Ramos (cell line): ENCODE results near the gene NKX1-2.

Experiments
- in situ Hi-C: fragments of 300-500 bp; cut with MboI; formaldehyde crosslinking; loops from one replicate; pipeline ENCODE4 v1.14.3; 2022; ENCODE audit warnings: low sequenced_read_pairs; ENCODE audit not compliant: unreplicated experiment

The NKX1-2 gene

DNA sequence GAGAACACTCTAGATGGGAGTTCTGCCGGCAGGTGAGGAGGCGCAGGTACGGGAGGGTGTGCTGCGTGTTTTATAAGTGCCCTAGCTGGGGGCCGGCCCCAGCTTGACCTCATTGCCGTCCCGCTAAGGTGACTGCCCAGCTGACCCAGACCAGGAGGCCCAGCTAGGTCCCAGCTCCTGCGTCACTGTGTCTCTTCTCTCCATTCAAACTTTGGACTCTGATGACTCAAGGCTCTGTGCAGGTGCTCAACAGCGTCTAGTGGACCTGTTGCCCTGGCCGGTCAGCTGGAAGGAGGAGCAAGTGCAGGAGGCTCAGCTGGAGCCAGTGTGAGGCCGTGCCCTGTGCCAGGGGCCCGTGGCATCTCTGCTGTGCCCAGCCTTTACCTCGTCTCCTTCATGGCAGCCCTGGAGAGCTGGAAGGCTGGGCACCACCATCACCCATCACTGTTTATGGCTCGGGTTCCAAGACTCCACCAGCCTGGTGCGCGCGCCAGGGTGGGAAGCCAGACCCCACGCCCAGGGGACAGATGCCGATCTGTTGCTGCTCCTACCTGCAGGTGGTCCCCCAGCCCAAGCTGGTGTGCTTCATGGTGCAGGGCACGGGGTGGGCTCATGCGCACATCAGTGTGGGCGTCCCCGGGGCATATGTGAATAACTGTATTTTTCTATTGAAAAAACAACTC is 26.3 kb upstream of the NKX1-2 start:
- in situ Hi-C loops, result no loop called here

DNA sequence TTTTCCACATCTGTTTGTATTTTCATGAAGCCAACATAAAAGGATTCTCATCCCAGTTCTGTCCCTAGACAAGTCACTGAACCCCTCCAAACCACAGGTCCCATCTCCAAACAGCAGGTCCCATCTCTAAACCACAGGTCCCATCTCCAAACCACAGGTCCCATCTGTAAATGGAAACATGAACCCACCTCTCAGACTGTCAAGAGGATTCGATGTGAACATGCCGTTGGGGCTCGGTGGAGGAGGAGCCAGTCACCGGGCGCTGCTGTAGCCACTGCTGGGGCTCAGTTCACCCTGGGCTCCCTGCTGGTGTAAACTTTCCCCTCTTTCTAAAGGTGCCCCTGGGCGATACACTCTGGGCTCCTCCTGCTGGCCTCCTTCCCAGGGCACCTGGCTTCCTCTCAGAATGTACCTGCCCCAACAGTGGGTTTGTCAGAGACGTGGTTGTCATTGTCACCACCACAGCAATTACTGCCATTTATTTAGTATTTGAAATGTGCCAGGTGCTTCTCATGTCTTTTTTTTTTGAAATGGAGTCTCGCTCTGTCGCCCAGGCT is 24.8 kb upstream of the NKX1-2 start:
- in situ Hi-C loops, result no loop called here

DNA sequence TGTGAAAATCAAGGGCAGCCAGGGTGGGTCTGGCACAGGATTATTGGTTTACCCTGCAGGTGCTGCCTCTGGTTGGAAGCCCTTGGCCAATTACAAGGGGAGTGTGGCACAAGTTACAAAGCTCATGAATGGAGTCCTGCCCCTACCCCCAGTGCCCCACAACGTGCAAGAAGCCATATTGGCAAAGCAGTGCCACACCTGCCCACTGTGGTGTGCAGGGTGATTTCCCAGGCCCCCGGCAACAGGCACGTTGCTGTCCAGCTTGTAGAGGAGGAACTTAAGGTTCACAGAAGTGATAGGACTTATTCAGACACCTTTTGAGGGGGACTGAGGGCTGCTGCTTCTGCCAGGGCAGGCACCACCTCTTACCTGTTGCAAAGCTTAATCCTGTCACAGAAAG is 23.2 kb upstream of the NKX1-2 start:
- in situ Hi-C loops, result no loop called here

DNA sequence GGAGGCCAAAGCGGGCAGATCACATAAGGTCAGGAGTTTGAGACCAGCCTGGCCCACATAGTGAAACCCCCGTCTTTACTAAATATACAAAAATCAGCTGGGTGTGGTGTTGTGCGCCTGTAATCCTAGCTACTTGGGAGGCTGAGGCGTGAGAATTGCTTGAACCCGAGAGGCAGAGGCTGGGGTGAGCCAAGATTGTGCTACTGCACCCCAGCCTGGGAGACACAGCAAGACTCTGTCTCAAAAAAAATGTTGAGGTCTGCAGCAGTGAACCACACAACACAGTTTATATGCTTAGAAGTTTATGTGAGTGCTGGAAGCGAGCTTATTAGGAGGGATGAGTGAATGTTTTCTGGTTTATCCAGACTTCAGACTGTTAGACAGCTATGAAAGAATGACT is 22.2 kb upstream of the NKX1-2 start:
- in situ Hi-C loops, result no loop called here

DNA sequence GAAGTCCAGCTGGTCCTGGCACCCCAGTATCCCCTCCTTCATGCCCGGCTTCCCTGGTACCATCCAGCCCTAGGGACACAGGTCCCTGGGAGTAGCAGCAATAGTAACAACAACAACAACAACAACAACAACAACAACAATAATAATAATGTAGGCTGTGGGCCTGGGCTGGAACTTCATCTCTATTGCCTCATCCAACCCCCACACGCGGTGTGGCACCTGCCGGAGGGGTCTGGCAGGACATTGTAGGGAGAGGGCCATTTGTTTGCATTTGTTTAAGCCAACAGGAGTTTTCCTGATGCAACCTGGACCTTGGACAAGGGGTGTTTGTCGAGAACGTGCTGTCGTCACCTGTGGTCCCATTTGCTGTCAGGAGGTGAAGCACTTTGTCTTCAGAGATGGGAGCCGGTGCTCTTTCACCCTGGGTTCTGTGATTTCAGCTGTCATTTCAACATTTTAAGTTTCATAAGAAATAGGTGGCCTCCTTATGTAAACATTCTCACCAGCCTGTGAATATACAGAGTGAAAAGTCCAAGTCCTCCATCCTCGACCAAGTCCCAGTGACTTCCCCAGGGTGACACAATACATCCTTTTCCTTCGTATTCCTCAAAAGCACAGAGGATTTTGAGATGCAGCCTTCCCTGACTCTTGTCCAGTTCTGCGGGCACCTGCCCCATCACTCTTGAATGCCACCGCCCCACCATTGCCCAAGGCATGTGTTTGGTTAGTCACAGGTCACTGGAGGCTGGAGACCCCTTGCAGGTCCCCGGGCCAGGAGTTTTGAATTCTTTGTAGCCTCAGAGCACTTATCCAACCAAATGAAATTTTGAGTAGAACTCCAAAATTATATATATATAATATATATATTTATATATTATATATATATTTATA is 21.0 kb upstream of the NKX1-2 start:
- in situ Hi-C loops, result no loop called here

DNA sequence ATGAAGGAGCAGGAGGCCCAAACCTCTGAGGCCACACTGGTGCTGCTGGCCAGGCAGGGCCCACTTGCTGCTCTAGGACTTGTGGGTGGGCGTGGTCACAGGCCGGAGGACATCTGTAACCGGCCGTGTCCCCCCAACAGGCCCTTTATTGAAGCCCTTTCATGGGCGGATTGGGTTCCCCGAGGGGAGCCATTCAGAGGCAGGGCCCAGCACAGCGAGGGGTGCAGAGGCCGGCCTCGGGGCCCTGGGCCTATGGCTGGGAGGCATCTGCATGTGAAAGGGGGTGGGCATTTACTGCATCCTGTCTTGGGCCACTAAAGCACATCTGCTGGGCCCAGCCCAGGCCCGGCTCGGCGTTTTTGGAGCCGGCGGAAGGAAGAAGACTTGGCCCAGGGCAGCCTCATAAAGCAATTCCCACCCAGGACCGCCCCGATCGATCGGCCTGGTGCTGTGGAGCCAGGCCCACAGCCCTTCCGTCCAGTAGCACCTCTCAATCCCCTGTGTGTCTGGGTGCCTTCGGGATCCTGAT is 20.2 kb upstream of the NKX1-2 start:
- in situ Hi-C loops, result no loop called here

DNA sequence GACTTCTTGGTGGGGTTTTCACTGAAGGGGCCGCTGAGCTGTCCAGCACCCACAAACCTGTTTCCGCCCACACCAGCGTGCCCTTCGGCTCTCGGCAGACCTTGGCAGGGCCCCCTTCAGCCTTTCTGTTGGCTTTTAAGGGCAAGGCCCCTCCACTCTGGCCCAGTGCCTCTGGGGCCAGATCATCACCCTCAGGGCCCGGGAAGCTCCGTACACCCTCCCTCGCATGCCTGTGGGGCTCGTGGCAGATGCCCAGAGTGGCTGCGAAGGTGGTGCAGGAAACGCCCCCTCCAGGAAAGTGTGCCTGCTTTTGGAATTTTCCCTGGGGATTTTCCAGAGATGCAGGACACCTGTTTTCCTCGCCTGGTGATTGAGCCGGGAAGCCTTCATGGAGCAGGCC is 18.8 kb upstream of the NKX1-2 start:
- in situ Hi-C loops, result no loop called here

DNA sequence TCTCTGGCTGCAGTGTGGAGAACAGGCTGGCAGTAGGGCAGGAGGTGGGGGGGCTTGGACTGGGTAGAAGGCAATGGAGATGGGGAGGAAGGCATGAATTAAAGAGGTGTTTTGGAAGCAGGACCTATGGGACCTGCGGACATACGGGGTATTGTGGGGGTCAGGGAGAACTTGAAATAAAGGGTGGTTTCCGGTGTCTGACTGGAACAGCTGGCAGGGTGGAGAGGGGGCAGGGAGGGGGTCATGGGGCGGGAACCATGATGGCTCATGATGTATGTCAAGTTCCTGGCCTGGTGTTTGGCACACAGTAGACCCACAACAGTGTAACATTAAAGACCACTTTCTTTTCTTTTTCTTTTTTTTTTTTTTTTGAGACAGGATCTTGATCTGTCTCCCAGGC is 17.3 kb upstream of the NKX1-2 start:
- in situ Hi-C loops, result no loop called here

DNA sequence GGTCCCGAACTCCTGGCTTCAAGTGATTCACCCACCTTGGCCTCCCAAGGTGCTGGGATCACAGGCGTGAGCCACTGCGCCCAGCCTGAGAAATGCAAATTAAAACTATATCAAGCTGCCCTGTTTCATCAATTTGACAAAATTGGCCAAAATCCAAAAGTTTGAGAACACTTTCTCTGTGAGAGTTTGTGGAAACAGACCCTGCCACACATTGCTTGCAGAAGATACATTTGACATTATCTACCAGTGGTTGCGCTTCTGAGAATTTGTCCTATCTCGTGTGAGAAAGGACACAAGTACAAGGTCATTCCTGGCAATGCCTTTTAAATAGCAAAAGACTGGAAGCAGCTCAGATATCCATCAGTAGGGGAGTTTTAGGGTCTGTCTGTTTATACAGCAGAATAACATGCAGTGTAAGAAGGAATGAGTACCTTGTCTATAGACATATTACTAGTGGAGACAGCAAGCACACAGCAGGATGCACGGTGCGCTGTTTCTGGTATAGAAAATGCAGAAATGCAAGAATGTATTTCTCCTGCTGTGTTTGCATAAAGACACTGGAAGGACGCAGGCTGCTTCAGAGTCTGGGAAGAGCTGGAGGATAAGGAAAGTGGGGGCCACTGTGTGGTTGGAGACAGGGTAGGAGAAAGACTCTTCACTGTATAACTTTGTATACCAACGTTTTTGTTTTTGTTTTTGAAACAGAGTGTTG is 16.1 kb upstream of the NKX1-2 start:
- in situ Hi-C loops, result no loop called here

DNA sequence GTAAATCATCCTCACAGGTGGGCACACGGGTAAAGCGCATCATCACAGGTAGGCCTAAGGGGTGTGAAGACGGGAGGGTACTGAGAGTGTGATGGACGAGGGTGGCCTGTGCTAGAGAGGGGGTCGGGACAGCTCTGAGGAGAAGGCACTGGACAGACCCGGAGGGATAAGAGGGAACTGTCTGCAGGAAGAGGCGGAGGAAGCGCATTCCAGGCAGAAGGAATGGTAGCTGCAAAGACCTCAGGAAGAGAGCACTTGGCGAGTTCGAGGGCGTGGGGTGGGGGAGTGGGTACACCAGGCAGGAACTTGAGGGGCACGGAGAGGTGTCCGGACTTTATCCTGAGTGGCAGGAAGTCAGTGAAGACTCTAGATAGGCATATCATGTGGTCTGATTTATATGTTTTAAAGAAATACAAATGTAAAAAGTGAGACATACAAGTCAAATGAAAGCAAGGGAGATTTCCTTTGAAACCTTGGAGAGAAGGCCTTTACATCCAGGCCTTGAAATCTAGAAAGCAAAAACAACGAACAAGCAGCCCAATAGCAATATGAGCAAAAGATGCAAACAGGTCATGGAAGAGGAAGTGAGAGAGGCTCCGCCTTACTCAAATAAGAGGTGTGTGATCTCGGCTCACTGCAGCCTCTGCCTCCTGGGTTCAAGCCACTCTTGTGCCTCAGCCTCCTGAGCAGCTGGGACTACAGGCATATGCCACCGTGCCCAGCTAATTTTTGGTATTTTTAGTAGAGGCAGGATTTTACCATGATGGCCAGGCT is 15.4 kb upstream of the NKX1-2 start:
- in situ Hi-C loops, result no loop called here

DNA sequence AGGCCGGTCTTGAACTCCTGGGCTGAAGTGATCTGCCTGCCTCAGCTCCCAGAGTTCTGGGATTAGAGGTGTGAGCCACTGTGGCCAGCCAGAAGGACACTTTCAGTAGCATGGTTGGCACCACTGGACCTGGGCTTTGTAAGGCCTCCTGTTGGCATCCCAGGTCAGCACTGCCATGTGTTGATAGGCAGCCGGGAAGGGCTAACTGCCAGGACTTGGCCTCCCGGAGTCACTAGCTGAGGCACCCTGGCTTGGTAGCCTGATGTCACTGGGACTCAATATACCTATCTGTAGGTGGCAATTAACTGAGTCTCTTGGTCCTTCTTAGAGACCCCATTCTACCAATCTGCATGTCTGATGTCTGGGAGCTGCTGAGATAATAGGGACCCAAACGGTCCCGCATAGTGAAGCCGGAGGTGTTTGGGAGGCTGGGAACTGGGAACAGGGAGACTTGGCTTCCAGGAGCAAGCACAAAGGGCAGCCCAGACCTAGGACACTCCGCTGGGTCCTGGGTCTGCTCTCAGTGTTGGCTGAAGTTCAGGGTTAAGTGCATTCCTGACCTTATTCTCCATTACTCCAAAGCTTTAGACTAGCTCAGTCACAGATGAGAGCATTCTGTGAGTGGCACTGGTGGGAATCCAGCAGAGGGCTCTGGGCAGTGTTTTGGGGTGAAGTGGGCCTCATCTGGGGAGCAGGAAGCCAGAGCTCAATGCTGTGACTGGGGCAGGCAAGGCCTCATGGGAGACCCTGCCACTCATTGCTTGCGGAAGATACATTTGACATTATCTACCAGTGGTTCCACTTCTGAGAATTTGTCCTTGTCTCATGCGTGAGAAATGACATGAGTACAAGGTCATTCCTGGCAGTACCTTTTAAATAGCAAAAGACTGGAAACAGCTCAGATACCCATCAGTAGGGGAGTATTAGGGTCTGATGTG is 14.5 kb upstream of the NKX1-2 start:
- in situ Hi-C loops, result no loop called here

DNA sequence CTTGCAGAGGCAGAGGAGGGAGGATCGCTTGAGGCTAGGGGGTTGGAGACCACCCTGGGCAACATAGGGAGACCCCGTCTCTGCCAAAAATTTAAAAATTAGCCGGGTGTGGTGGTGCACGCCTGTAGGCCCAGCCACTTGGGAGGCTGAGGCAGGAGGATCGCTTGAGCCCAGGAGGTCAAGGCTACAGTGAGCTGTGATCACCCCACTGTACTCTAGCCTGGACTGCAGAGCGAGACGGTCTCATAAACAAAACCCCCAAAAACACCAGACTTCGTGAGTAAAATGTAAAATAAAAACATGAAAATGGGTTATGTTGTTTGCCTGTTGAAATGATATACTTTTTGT is 12.5 kb upstream of the NKX1-2 start:
- in situ Hi-C loops, result no loop called here

DNA sequence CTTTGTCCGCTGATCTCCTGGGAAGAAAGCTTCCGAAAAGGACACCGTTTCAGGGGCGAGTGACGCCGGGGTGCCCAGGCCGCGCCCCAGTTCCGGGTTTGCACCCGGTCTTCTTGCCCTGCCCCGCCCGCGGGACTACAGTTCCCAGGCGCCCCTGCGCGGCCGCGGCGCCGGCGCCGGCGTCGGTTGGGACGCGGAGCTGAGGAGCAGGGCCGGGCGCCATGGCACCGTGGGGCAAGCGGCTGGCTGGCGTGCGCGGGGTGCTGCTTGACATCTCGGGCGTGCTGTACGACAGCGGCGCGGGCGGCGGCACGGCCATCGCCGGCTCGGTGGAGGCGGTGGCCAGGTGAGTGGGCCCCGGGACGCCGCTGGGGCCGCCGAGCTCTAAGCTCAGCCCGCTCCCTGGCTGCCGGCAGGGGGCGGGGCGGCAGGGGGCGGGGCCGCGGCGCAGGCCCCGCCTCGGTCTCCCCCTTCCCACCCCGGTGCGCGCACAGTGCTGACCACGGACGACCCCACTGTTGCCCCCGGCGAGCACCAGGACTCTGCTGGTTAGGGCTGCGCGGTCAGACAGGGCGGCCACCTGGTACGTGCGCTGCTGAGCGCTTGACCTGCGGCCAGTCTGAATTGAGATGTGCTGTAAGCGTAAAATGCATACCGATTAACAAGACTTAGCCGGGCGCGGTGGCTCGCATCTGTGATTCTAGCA is 12.0 kb upstream of the NKX1-2 start, which contains the start of gene LHPP:
Gene LHPP (plus strand): TSS at position 182 of the 706 bp plus-strand sequence. CDS start 40 bp downstream, at position 222.
- in situ Hi-C loops, result no loop called here

DNA sequence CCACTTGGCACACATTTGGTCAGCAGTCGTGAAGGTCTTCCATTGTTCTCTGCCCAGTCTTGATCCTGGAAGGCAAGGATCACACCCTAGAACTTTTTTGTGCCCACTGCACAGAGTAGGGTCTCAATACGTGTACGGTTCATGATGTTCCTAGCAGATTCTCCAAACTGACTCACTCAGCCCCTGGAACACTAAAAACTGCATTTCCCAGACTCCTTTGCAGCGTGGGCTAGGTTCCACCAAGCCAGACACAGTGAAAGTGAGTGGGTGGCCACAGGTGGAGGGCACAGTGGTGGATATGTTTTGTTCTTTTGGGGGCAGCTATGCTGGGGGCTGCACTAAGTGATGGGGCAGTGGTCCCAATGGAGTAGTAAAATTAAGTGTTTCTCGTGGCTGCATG is 10.3 kb upstream of the NKX1-2 start:
- in situ Hi-C loops, result no loop called here

DNA sequence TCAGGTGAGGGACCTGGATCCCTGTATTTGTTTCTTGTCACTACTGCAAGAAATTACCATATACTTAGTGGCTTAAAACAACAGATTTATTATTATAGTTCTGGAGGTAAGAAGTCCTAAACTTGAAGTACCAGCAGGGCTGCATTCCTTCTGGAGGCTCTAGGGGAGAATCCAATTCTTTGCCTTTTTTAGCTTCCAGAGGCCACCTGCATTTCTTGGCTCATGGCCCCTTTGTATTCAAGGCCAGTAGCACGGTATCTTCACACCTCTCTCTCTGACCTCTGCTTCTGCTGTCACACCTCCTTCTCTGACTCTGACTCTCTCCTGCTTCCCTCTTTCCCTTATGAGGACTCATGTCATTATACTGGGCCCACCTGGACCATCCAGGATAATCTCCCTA is 9.6 kb upstream of the NKX1-2 start:
- in situ Hi-C loops, result no loop called here

DNA sequence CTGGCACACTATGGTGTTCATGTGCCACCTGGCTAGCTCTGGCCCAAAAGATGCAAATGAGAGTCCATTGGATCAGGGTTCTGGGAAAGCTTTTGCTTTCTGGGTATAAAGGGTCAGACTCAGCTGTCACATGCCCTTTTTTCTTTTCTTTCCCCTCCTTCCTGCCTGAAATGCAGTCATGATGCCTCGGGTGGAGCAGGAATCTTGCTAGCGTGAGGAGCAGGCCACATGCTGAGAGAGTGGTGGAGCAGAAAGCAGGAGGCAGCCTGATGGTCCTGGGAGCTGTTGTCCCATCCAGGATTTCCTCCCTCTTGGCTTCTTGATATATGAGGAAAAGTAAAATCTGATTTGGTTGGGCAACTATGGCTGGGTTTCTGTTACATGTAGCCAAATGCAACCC is 9.1 kb upstream of the NKX1-2 start:
- in situ Hi-C loops, result no loop called here

DNA sequence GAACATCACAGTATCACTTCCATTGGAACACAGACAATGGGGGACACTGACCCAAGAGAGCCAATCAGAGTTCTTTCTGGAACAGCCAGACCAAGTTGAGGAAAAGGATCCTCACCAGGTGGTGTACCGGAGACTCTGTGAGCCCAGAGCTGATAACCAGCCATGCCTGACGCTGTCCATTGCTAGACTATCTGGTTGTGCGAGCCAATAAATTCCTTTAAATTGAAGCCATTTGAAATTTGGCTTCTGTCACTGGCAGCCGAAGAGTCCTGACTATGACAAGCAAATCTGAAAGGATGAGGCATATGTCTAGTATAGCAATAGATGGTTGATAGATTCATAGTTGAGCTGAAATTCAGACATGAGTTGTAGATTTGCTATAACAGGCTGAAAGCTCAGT is 8.6 kb upstream of the NKX1-2 start:
- in situ Hi-C loops, result no loop called here

DNA sequence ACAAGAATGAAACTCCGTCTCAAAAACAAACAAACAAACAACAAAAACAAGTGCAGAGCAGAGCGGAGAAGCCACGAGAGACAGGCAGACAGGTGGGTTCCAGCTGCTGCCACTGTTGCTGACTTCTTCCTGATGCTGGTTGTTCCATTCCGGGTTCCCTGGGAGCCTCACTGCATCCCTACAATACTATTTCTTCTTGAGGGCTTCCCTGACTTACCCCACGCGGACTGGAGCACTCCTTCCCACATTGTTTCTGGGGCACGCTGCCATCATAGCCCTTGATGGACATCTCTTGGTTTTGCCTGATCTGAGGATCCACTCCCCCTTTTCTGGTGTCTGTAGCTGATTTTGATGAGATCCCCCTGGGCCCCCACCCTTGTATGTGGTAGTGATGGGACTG is 5.6 kb upstream of the NKX1-2 start:
- in situ Hi-C loops, result no loop called here
